H1 (cell line): ENCODE measurements around the gene ARG2. TPM values are rescaled to one million over a fixed set of nuclear protein-coding genes. Genes with fewer than 3 reads are reported as not detected.

ENCODE experiments used
- EP300 ChIP-seq, 2 experiments: IDR thresholded peaks; 1 replicate in 1 of 2; 2 replicates in 1 of 2; pipeline ENCODE4 v1.6.1; 2011 to 2012; ENCODE audit warnings: low read depth in 2 of 2, low read length in 2 of 2, mild to moderate bottlenecking in 2 of 2, borderline replicate concordance in 1 of 2, inconsistent platforms in 1 of 2, moderate library complexity in 1 of 2
- JUN ChIP-seq: IDR thresholded peaks from 2 replicates; pipeline ENCODE4 v1.6.1; 2011; ENCODE audit warnings: low read depth, mild to moderate bottlenecking, improper control_type of control experiment, low read length
- SIX5 ChIP-seq: IDR thresholded peaks from 2 replicates; pipeline ENCODE4 v1.6.1; 2011; ENCODE audit warnings: mild to moderate bottlenecking, low read depth, low read length
- polyA plus RNA-seq, 7 experiments: library from polyadenylated mRNA; depleted of rRNA in 3 of 7; stranded (reverse) in 5 of 7; unstranded in 2 of 7; fragments of >200 nt in 5 of 7; fragments of 200-250 nt in 2 of 7; gene quantifications; 1 replicate in 5 of 7; 2 replicates in 1 of 7; 4 replicates in 1 of 7; pipeline versions ENCODE4 v1.2.1 to v1.2.3, GENCODE V29; 2011 to 2013; ENCODE audit warnings: missing spikeins in 2 of 7, mixed read lengths in 2 of 7
- total RNA-seq: library from RNA; stranded (reverse); fragmentation: NEBNext Ultra II Directional; extraction: Animal tissue kit (Norgen Biotek cat#: 25700); gene quantifications from 2 replicates; pipeline ENCODE4 v1.2.1, GENCODE V29; 2021

Gene ARG2
- total and polyA plus RNA-seq, 2 of the 8 experiments (the other 6 are each of a cell fraction or from before 2014, with no cell fraction given): 49.9 to 59.1 TPM

DNA sequence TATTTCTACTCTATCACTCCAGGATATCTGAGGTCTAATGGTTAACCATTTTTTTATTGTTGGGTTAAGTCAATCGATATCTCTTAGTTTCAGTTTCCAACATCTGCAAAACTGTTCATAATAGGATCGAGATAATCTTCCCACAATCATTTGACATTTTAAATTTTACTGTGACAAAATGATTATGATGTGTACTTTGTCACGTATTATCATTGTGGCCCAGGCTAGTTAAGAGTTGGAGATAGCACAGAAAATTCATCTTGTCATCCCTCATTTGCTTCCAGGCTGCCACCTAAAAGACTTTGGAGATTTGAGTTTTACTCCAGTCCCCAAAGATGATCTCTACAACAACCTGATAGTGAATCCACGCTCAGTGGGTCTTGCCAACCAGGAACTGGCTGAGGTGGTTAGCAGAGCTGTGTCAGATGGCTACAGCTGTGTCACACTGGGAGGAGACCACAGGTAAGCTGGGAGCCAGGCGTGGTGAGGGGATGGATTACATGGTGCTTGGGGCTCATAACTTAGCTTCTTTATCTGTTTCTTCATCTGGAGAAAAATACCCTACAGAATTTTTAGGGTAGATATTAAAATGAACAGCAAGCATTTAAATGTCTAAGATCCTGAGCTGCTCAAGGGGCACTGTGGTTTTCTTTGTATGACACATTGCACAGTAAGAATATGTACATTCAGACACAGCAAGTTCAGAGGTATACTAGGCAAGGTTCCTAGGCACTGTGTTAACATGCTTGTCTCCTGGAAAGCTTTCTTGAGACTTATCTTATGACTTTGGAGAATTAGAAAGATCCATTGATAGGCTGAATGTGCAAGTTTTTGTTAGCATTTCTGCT, 22.4 kb downstream of the ARG2 start (continued):
- TF ChIP-seq EP300 (IDR thresholded peaks at IDR 0.05; ENCODE audit: borderline replicate concordance in 1 of 2, low read depth in 2 of 2, low read length in 2 of 2) (no peak), SIX5 (no peak), JUN (no peak)
